Stimulated activated CD4-positive, alpha-beta T cell treated with anti-CD3 and anti-CD28 coated beads, Interleukin-4, amount 100 ng/mL, for 1 hour (primary cell): Measurements from ENCODE around the gene AIPL1.

Experiments used
- DNase-seq: peaks from one replicate; pipeline ENCODE4 v3.0.0-alpha.2; 2020

Gene AIPL1

DNA sequence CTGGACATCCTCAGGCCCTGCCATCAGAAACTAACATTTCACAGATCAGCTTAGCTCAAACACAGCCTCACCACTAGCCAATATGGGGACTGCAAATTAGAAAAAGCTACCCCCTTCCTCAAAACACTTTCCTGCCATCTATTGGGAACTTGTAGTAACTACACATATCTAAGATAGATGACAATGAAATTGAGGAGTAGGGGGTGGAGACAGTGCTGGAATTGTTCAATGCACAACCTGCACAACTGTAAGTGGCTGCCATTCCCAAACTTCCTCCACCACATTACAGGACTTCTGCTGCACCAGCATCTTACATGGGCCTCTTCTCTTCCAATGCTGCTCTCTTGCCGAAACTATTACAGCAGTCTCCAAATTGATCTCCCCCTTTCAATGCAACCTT lies 21.9 kb downstream of the AIPL1 start:
- DNase-seq = no peak

- no peak for DNase-seq
Observed at GRCh38 chr17:6408735-6409134, 26.2 kb downstream of the AIPL1 start.

DNA sequence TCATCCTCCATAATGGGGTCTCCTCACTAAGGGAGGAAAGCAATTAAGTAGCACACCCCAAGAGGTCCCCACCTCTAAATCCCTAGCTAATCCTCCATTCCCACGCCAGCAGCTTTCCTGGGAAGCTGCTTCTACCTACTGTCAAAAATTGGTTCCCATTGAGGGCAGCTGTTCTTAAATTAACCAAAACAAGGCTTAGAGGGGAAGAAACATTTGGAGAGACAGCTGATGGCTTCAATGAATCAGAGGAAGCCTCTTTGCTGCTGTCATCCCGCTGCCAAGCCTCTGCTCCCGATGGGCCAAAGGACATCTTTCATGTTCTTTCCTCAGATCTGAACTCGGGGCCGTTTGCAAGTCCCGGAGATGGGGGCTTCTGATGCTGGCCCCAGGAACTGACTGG lies 26.6 kb downstream of the AIPL1 start:
- no peak for DNase-seq

DNA sequence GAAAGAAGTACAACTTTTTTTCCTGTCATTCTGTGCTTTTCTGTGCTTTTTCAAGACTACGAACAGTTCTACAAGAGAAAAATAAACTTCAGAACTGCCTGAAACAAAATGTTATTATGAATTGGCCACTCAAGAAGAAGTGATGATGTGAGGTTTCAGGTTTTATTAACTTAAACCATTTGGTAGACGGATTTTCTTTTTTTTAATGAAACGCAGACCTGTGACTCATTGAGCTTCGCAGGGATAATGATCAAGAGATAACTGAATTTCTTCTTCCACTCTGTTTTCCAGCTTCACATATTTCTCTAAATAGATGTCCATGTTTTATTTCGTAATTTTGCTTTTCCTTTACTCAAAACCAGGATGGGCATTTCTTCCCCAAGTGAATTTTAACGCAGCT lies 32.7 kb downstream of the AIPL1 start:
- DNase-seq = no peak

DNA sequence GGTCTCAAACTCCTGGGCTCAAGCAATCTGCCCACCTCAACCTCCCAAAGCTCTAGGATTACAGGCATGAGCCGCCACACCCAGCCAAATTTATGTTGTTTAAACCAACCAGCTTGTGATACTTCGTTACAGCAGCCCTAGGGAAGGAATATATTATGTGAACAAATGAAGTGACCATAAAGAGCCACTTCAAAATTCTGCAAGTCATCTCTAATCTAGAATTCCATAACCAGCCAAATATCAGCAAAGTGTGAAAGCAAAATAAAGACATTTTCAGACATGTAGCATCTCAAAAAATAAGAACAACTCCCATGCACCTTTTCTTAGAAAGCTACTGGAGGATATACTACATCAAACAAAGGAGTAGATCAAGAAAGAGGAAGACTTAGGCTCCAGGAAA lies 36.0 kb downstream of the AIPL1 start:
- no peak for DNase-seq

GRCh38 chr17:6394055-6394606 lies 40.8 kb downstream of the AIPL1 start:
- DNase-seq = no peak

- no peak for DNase-seq
Observed at GRCh38 chr17:6393351-6393952, 41.5 kb downstream of the AIPL1 start.

- no peak for DNase-seq
Observed at GRCh38 chr17:6392609-6393350, 42.1 kb downstream of the AIPL1 start.

- DNase-seq = no peak
Observed at GRCh38 chr17:6388416-6388815, 46.5 kb downstream of the AIPL1 start.

DNA sequence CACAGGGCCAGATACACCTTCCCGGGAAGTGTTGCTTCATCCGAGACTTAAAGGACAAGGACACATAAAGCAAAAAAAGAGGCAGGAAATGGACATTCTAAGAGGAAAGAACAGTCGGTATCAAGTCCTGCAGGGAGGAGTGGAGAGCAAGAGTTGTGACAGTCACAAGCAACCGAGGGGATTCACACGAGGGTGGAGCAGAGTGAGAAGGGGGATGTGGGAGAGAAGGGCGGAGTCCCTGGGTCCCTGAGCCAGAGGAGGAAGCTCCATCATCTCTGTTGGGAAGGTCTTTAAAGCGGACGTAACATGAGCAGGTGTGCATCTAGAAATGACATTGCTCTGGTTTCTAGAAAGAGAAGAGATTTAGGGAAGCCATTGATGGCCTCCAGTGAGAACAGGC lies 47.1 kb downstream of the AIPL1 start:
- no peak for DNase-seq

- no peak for DNase-seq
Observed at GRCh38 chr17:6387442-6387841, 47.5 kb downstream of the AIPL1 start.

GRCh38 chr17:6386041-6386630 lies 48.8 kb downstream of the AIPL1 start:
- DNase-seq = no peak

DNA sequence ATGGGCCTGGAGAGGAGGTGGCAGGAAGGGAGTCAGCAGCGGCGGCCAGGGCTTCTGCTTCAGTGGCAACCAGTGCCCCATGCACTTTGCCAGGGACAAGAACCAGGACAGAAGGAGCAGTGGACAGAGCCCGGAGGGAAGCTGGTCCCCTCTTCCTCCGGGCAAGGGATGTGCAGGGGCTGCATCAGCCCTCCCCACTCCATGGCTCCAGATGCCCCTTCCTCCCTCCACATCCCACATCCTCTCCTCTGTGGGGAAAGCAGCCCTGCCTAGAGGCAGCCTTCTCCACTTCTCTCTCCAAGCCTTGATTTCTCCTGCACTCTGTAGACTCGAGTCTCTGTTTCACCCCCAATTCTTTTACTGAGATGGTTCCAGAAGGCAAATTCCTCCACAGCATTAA lies 50.4 kb downstream of the AIPL1 start:
- DNase-seq = no peak

DNA sequence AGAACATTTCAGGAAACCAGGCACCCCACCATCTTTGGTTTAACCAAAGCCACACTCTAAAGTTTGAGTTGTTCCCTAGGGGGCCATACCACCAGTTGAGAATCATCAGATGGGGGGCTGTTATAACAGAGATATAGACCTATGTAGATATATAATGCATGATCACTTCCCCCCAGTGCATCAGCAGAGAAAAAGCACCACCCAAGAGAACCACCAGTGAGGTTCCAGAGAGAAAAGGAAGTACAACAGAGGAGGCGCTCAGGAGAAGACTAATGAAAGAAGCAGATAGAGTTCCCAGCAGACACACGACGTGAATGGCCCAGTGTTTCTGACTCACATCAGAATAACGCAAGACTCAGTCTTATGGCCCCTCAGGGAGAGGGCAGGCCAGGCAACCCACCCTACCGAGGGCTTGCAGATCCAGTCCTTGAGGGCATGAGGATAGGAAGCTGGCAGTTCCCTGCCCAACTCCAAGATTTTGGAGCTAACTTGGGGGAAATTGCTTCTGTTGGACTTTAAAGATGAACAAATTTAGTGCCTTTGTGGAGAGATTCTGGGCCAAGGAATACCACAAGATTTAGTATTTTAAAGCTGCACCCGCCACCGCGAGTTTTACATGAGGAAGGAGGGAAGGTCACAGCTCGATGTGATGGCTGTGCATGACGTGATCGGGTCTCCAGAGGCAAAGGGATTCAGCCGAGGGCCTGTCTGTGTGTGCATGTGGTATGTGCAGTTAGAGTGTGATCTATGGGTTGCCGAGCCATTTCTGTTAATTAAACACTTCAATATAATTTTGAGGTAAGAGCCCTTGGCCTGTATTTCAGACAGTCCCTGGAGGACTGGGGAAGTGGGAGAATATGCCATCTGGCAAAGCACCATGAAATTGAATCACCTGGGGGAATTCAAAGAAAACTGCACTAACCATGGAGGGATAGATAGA lies 53.1 kb downstream of the AIPL1 start:
- DNase-seq = no peak

- DNase-seq = no peak
Observed at GRCh38 chr17:6380915-6381438, 53.9 kb downstream of the AIPL1 start.

DNA sequence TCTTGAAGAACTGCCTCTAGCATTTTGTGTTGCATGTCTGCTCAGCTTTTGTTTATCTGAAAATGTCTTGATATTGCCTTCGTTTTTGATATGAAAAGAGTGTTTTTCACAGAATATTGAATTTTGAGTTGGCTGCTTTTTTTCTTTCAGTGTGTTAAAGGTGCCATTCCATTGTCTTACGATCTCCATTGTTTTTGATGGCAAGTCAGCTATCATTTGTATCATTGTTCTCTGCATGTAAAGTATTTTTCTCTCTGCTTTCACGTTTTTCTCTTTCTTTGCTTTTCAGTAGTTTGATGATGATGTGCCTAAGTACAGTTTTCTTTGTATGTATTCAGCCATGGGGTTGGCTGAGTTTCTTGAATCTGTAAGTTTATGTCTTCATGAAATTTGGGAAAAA lies 57.0 kb downstream of the AIPL1 start:
- no peak for DNase-seq

- no peak for DNase-seq
Observed at GRCh38 chr17:6376931-6377361, 58.0 kb downstream of the AIPL1 start.

DNA sequence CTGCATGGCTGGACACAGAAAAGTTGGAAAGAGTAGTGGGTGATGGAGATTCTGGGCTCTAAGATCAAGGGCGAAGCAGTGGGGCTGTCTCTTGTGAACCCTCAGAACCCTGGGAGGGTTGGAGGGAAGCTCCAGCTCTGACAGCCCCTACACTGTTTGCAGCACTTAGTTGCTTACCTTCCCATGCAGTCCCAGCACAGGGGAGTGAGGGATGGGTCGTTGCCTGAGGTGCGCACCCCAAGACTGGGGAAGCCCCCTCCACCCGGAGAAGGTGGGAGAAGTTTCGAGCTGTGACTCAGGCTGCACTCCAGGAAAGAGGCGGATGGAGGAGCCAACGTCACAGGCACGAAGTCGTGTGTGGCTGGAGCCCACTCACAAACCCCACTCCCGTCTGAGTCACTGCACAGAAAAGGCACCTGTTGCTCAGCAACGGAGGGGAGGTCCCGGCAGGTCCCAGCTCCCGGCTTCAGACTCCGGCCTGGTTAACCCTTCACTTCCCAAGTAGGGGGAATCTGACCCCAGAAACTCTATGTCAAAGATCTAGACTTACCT lies 60.1 kb downstream of the AIPL1 start:
- DNase-seq = peak; percentile 63

DNA sequence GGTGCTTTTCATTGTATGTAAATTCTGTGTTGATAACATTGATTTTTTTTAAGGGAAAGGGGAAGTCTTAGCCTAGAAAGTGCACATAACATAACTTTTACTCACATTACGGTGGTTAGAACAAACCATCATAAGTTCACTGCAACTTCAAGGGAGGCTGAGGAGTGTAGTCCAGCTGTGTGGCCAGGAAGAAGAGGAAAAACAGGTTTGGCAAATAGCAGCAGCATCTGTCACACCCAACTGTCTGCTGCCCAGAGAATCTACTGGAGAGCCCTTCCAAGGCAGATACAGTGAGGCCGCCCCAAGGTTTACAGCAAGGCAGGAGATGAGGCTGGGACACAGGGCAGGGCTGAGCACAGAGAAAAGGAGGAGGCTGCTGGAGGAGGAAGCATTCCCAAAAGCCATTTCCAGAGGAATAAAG lies 60.6 kb downstream of the AIPL1 start:
- no peak for DNase-seq
